ENCODE data around the gene UMPS.
A peak's percentile ranks its signal among the peaks of the same experiment; 100 is the strongest.
"Not testable (repeated sequence)": the region's sequence is repeated elsewhere in the genome, so short reads cannot be mapped to it uniquely, and the experiment has no call there.

UMPS gene

DNA sequence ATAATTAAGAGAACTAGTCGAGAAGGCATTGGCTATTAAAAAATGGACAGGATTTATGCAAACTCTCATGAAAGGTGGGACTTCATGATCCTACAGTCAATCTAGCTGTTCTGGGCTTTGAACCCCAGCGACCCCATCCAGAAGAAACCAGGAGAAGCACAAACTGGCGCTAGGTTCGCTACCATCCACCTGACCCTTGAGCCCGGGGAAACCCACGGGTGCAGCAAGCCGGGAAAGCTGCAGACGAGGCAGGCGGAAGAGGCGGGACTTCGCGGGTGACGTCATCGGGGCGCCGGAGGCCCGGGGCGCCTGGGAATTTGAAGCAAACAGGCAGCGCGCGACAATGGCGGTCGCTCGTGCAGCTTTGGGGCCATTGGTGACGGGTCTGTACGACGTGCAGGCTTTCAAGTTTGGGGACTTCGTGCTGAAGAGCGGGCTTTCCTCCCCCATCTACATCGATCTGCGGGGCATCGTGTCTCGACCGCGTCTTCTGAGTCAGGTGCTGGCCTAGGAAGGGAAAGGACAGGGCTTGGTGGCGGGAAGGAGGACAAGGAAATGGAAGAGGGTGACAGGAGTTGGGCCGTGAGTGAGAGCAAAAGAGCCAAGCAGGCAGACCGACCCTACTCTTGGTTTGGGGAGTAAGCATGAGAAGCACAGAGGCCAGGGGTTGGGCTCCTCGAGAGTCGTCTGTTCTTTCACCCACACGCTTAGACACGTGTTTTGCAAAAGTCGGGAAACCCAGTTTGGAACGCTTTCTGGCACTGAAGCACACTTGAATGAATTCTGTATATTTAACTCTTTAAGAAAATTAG is at the start of gene UMPS:
Gene UMPS, plus strand, starts transcription at position 324 of the 812 bp plus-strand sequence. Its CDS starts 20 bp downstream, at position 344.
- peak; percentile 93 for DNase-seq

DNA sequence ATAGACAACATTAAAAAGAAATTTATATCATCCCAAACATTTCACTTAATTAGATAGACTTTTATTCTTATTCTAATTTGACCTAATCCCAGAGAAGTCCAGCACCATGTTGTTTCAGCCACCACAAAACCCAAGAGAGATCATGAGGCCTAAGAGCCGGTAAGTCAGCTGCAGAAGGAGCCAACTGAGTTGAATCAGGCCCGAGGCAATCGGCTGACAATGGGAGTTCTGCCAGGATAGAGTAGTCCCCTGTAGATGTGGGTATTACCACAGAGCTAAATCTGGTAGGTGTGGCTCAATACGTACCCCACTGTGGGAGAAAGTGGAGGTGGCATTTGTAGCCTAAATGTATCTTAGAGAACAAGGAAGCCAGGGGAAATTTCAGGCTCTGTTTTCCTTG is 49.7 kb upstream of the UMPS start:
- DNase-seq: no peak

DNA sequence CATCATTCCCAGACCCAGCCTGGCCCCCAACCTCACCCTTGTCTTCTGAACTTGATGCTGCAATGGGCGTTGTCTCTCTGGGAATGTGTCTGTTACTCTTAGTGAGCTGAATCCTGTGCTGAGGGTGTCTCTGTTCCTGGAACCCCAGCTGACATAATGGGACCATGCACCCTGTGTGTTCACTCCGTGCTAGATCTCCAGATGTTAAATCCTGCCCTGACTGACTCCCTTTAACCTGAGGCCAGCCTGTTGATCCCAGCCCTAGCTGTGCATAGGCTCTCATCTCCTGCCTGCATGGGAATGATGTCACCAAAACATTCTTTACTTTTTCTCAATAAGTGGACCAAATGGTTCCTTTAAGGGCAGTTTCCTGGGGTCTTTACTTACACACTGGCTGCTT is 48.0 kb upstream of the UMPS start:
- DNase-seq: no peak

DNA sequence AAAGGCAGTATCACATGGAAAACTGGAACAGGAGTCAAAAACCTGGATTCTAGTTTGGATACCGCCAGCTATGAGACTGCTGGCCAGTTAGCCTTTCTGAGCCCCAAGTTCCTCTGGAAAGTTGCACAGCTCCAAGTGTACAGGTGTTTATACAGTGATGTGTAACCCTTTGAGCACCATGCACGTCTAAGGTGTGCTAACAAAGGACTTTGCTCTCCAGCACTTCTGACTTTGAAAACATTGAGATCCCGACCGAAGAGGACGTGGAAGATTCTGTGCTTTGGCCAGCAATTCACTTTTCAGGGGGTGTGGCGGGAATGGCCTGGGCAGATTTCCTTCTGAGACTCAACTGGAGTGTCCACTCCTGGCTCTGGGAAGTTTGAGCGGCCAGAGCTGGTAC is 45.8 kb upstream of the UMPS start:
- no peak for DNase-seq

DNA sequence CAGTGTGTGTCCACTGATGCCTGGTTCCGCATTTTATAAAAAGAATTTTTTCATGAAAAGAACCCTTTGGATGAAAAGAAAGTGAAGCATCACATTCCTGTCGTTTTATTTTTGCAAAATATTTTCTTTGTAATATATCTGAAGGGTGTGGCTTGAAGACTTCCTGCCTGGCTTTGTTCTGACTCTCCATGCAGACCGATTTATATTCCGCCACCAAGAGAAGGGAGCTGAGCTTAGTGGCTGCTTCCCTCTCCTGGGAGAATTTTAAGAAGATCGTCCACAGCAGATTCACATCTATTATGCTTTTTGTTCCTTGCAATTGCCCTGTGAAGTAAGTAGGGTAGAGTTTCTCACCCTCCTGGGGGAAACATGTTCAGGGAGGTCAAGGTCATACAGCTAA is 45.2 kb upstream of the UMPS start:
- DNase-seq: no peak

DNA sequence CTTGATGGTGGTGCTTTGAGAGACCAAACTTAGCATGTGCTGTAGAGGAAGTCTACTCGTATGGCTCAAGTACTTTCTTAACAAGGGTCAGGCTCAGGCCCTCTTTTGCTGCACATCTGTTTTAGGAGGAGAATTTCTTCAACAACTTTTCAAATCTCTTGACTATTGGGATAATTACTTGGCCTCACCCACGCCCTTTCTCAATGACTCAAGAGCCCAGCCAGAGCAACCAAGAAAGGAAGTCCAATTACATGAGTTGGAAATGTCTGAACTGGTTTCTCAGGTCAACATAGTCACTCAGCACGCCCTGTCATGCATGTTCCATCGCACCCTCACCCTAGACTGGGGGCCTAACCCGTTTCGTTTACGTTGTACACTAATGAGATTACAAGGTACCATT is 44.8 kb upstream of the UMPS start:
- DNase-seq: no peak

DNA sequence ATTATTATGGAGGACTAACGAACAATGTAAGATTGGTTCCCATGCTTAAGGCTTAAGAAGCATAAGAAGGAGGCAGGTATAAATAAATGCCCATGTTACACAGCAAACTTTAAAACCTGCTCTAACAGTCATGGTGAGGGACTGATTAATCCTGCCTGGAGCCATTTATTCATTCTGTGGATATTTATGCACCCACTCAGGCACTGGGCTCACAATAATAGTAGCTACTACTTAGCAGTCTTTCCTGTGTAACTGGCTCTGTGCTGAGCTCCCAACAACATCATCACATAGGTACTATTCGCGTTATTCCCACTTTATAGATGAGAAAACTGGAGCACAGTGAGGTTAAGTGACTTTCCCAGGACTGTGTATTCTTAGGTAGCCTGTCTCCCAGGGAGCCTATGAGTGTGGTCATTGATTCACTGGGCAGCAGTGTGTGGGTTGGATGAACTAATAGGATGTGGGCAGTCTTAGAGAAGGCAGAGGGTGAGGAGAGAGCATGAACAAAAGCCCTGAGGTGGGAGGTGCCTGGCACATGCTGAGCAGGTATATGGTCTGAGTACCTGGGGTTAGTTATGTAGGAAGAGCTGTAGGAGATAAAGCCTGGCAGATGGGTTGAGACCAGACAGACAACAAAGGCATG is 44.1 kb upstream of the UMPS start:
- DNase-seq: no peak

DNA sequence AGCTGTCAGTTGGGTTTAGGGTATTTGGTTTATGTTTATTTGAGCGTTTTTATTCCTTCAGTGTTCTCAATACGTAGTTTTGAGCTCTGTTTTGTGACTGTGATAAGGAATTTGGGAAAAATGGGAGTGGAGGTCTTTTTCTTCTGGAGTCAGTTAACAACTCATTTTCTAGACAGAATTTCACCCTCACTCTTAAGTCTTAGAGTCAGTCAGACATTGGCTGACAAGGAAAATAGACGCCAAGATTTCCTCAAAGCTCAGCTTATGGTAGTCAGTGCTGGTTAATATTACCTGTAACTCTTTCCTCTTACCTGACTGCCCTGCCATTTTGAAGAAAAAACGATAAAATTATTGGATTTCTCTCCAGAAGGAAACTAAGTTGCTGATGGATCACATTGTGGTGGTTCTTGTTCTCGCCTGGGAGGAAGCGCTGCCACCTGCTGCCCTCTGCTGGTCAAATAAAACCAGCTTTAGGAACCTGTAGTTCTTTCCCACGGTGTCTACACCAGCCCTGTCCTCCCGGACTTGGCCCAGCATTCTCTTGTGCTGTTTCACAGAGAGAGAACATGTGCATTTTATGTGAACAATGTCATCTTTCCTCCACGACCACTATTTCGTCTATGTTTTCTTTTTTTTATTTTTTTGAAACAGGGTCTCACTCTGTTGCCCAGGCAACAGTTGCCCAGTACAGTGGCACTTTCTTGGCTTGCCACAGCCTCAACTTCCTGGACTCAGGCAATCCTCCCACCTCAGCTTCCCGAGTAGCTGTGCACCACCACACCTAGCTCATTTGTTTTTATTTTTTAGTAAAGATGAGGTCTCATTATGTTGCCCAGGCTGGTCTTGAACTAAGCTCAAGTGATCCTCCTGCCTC is 41.4 kb upstream of the UMPS start:
- peak; percentile 75 for DNase-seq

DNA sequence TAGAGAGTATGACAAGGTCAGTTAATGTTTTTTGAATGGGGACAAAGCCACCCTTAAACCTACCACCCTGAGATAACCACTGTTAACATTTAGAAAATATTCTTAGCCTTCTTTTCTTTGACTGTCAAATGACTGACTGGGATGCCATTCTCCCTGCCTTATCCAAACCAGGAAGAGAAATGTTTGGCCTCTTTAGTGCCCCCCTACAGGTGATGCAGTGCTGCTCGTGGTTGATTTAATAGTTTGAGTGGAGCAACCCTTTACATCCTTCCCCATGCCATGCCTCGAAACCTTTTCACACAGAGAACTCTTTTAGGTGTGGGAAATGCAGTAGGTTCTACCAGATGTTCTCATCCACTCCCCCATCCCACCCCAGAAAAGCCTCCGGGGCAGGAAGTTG is 38.7 kb upstream of the UMPS start:
- DNase-seq: no peak

DNA sequence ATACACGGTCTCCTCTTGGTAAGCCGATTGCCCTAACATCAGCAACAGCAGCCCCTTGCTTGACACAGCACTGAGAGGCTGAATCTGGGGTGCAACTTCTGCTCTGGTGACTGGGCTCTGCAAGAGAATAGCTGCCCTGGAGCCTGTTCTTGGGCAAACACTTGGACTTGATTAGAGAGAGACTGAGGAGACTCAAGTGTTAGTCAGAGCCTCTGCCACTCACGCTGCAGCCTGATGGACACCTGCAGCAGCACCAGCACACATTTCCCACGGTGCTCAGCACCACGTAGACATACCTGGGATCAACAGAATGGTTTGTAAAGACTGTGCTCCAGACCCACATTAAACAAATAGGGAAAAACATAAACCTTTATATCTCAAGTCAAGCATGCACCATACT is 35.8 kb upstream of the UMPS start:
- DNase-seq: no peak

DNA sequence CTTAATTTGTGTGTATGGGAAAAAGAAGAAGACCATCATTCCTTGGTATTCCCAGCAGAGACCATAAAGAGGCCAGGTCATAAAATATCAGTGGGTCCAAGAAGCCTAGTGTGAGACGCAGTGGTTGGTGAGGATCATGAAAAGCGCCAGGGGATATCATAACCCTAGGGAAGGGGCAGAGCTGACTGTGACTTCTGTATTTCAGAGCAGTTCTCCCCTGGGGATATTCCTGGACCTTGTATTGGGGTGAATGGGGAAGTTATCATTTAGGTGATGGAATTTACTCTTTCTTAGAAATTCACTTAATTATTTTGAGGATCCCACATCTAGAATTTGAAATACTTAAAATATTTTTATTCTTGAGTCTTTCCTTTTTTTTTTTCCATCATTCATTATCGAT is 34.9 kb upstream of the UMPS start:
- DNase-seq: no peak

DNA sequence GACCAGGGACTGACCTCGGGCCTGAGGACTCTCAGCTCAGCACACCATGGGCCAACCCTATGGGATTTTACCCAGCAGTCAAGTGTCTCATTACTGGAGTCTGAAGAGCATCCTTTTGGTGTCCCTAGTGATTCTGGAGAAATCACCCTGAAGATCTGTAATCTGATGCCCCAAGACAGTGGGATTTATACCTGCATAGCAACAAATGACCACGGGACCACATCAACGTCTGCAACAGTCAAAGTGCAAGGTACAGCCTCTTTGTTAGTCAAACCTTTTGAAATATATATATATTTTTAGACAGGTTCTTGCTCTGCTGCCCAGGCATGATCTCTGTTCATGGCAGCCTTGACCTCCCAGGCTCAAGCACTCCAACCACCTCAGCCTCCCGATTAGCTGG is 34.2 kb upstream of the UMPS start:
- DNase-seq: no peak

DNA sequence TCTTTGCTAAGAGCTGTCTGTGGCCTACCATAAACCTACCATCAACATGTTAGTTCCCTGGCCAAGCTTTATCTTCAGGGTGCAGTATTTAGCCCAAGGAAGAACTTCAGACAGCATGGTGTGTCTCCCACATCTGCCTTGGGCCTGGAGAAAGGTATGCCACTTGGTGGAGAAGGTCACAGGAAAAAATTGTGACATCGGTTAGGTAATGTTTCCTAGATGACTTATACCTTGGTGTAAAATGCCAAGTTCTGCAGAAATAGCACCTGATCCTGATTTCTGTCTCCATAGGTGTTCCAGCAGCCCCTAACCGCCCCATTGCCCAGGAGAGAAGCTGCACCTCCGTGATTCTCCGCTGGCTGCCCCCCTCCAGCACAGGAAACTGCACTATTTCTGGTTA is 33.0 kb upstream of the UMPS start:
- DNase-seq: no peak

DNA sequence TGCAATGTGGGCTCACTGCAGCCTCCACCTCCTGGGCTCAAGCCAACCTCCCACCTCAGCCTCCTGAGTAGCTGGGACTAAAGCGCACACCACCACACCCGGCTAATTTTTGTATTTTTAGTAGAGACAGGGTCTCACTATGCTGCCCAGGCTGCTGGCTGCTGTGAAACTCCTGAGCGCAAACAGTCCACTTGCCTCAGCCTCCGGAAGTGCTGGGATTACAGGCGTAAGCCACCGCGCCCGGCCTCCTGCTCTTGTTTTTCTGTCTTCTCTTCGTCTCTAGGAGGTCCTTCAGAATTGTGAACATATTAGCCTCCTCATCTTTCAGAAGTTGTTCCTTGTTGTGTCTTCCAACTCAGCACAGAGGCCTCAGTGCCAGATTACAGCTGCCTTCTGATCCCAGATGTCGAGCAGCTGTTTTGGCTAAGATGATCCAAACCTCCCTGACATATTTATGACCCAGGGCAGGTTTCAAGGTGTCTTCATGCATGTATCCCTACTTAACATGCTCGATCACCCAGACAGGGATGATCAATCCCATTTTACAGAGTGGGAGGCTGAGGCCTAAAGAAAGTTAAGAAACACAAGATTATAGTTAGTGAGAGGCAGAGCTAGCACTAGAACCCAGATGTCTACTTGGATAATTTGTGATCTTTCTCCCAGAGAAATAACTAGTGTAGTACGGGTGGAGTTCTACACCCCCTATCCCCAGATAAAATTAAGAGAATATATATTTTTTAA is 32.1 kb upstream of the UMPS start:
- no peak for DNase-seq

DNA sequence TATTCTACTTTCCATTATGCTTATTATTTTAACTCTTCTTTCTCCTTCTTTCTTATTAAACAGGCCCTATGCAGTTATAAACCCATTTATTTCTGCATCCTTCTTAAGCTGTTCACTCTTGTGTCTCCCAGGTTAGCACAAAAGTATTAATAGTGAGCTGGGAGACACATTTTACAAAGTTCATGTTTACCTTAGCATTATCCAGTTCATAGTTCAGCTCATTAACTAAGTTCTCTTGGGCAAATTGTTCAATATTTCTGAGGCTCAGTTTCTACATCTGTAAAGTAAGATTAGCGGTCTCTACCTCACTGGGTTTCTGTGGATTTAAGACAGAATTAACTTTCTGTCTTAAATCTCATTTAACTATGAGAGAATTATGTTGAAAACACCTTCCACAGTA is 31.2 kb upstream of the UMPS start:
- no peak for DNase-seq

DNA sequence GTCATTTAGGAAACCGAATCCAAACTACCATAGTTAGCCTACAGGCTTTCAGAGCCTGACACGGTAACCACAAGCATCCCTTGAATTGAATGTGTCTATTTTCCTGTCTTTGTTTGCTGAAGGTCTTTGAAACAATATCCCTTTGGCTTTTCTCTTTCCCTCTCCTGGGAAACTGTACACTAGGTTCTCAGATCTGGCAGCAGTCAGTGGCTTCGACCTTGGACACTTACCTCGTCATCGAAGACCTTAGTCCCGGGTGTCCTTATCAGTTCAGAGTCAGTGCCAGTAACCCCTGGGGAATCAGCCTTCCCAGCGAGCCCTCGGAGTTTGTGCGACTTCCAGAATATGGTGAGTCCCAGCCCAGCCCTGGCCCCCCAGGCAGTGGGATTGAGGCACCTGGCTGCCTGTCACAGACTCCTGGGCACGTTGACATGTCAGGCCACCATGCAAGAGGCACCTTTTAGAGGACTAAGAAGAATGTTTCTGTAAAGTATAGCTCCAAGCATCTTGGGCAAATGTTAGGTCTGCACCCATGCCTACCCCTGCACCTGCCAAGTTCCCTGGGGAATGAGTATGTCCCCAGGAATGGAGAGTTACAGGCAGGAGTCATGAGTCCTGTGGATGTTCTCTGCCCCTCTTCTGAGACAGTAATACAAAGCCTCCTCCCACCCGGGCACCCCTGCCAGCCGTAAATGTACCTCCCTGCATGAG is 30.4 kb upstream of the UMPS start:
- DNase-seq: no peak

DNA sequence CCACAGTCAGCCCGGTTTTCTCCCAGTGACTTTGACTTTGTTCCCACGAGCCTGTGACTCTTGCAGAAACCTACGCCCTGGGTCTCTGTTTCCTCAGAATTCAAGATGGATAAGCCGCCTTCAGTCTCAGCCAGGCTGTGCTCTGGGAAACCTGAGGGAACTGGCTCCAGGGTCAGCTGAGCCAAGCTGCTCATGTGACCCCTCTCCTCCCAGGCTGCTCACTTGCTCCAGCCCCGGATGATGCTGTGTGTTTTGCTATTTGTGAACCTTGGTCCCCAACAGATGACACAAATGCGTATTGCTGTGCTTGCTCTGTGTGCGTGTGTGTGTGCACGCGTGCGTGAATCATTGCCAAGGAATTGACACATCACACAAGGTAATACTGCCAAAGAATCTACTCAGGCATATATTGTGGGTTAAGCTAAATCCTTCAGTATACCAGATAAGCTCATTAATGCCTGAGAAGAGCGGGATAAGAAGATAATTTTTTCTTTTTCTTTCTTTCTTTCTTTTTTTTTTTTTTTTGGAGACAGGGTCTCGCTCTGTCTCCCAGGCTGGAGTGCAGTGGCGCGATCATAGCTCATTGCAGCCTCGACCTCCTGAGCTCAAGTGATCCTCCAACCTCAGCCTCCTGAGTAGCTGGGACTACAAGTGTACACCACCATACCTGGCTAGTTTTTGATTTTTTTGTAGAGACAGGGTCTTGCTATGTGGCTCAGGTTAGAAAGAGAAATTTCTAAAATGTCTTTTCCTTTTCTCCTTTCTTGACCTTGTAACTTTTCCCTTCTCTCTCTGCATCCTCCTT is 29.2 kb upstream of the UMPS start:
- no peak for DNase-seq

DNA sequence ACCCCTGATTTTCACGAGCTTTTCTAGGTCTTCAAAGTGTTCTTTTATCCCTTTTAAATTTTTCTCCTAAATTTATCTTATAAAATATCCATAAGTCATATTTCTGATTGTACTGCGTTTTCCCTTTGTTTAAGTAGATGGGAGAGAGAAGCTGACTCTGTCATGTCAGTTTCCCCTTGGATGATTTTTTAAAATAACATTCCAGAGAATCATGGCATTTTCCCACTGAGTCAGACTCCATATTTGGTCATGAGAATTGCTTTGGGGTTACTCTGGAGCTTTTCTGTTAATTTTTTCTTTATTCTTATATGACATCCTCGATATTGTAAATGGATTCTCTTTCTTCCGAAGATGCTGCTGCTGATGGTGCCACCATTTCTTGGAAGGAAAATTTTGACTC is 28.6 kb upstream of the UMPS start:
- DNase-seq: no peak

DNA sequence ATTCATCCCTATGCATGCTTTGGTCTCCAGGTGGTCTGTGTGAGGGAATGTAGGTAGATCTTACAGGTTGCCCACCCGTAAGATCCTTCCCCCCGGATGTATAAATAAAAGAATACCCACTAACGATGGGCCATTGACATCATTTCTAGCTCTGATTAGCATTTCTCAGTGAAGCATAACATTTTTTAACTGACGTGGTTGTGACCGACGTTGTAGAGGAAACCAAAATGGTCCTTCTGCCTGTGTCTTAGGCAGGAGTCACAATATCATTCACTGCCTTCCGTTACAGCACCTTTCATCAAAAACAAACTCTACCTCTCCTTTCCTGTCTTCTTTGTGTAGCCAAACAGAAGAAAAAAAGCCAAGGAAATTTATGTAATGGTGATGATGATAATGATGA is 27.3 kb upstream of the UMPS start:
- DNase-seq: no peak

DNA sequence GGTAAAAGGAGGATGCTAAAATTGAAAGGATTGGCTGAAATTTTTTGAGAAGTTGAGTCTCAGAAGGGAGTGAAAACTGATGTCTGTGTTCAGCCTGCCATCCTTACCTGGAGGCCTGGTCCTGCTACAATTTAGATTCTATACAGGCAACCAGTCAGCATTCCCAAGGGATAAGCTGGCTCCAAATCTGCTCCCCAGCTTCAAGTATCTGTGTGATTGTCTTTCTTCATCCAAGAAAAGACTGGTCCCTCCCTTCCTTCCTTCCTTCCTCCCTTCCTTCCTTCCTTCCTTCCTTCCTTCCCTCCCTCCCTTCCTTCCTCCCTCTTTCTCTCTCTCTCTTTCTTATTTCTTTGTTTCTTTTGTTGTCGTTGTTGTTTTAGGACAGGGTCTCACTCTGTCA is 24.7 kb upstream of the UMPS start:
- DNase-seq: no peak

DNA sequence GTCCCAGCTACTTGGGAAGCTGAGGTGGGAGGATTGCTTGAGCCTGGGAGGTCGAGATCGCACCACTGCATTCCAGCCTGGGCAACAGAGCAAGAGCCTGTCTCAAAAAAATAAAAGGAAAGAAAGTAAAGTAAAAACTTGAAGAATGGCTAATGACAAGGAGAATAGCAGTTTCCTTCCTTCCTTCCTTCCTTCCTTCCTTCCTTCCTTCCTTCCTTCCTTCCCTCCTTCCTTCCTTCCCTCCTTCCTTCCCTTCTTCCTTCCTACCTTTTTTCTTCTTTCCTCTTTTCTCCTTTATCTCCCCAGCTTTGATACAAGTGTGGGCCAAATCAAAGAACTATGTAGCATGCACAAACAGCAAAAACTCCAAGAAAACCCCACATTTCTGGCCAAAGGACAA is 23.0 kb upstream of the UMPS start:
- DNase-seq: not testable (repeated sequence)

DNA sequence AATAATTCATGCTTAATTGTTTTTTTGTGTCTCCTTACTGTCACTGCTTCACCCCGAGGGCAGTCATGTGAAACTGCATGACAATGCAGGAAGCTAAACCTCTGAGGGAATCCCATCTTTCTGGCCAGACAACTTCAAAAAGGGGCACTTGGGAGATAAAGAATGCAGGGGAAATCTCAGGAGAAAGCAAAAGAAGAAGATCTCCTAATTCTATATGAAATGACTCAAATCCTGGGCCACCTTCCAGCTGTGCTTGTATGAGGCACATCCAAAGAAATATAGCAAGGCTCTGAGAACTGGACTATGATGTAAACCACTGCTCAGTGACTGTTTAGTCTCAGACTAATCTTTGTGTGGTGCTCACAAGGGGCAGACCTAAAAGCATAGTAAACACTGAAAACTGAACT is 22.6 kb upstream of the UMPS start:
- DNase-seq: no peak
